GM18858 (cell line): Measurements from ENCODE around the gene ZNF382.

Source experiments
- ATAC-seq: cut with Tn5 transposase; IDR thresholded peaks from one replicate; pipeline ENCODE4 v1.9.1; 2021; ENCODE audit not compliant: unreplicated experiment

Gene ZNF382

DNA sequence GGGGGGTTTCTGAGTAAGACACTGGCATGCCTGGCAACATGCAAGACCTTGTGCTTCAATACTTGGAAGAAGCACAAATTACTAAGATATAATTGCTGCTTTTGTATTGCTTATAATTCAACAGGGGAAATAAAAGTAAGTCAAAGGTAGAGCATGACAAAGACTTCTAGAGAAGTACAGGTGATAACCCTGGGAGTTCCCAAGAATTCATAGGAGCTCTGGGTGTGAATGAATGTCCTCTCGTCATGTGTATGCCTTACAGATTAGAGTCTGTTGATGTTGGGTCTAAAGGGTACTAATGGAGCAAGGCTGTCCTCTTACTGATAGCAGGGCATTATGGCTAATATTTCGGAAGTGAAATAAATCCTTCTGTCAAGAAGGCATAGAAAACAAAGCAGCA lies 69.1 kb downstream of the ZNF382 start:
- no peak for ATAC-seq

DNA sequence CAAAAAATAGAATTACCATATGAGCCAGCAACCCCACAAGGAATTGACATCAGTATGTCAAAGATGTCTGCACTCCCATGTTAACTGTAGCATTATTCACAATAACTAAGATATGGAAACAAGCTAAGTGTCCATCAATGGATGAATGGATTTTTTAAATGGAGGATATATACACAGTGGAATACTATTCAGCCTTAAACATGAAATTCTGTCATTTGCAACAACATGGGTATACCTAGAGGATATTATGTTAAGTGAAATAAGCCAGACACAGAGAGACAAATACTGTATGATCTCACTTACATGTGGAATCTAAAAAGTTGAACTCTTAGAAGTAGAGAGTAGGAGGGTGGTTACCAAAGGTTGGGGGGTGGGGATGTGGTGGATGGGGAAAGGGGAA lies 74.3 kb downstream of the ZNF382 start:
- ATAC-seq, result no peak
